Mucosa of rectum (tissue), 2 donors: ENCODE data around the gene SNX32.
A peak's percentile ranks its signal among the peaks of the same experiment; 100 is the strongest.

Experiments used
- H3K27ac ChIP-seq, 2 donors: one replicate each; pipeline ENCODE4 v1.7.0; 2013; ENCODE audit warnings: inconsistent platforms in 2 of 2, low read depth in 2 of 2, low read length in 2 of 2
- H3K27me3 ChIP-seq, 2 donors: one replicate each; pipeline ENCODE4 v1.7.0; 2013; ENCODE audit warnings: low read length in 2 of 2; ENCODE audit not compliant: control insufficient read depth in 2 of 2, insufficient read depth in 2 of 2
- H3K36me3 ChIP-seq, 2 donors: one replicate each; pipeline ENCODE4 v1.7.0; 2013; ENCODE audit warnings: low read length in 2 of 2; ENCODE audit not compliant: control insufficient read depth in 2 of 2, insufficient read depth in 2 of 2
- H3K4me1 ChIP-seq, 2 donors: one replicate each; pipeline ENCODE4 v1.7.0; 2013; ENCODE audit warnings: low read length in 2 of 2, mild to moderate bottlenecking in 1 of 2; ENCODE audit not compliant: control insufficient read depth in 2 of 2, insufficient read depth in 2 of 2
- H3K4me3 ChIP-seq, 2 donors: one replicate each; pipeline ENCODE4 v1.7.0; 2013; ENCODE audit warnings: low read length in 2 of 2
- H3K9ac ChIP-seq, 2 donors: one replicate each; pipeline ENCODE4 v1.7.0; 2013; ENCODE audit warnings: low read length in 2 of 2, low read depth in 1 of 2, mild to moderate bottlenecking in 1 of 2
- H3K9me3 ChIP-seq, 2 donors: one replicate each; pipeline ENCODE4 v1.7.0; 2013; ENCODE audit warnings: low read length in 2 of 2; ENCODE audit not compliant: control insufficient read depth in 2 of 2
- donor health status: healthy.
- donor health status: Normal muscosa, but diverticular disease.

The SNX32 gene

DNA sequence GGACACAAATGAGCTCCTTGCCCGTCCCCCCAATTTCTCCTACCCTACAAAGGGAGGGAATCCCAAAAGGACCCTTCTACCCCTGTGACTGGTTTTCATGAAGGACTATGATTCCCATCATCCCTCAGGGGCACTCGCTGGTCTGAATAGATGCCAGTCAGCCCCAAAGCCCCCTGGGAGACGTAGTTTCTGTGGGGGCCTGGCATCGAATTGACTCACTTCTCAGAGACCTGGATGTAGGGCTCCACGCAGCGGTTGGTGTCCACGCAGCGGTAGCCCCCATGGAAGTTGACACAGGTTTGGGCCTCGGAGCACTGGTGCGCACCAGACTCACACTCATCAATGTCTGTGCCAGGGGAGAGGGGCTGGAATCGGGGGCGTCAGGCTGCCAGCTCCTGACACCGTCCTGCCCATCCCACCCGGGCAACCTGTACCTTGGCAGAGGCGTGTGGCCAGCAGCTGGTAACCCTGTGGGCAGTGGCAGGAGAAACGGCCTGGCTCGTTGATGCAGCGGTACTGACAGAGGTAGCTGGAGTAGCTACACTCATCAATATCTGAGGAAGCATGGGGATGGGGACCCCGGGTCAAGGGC lies 34.4 kb downstream of the SNX32 start:
- H3K9ac ChIP-seq: no peak overlapping the region
- no peak overlapping the region for H3K4me3 ChIP-seq
- no peaks in the 10 kb centered on the region for H3K9me3 ChIP-seq
- H3K27me3 ChIP-seq: no peaks in the 10 kb centered on the region
- H3K27ac ChIP-seq: no peak overlapping the region
- H3K4me1 ChIP-seq: peaks cover 11 to 12% of the 10 kb centered on the region in 2 donors
- H3K36me3 ChIP-seq: peaks cover 28 to 30% of the 10 kb centered on the region in 2 donors

DNA sequence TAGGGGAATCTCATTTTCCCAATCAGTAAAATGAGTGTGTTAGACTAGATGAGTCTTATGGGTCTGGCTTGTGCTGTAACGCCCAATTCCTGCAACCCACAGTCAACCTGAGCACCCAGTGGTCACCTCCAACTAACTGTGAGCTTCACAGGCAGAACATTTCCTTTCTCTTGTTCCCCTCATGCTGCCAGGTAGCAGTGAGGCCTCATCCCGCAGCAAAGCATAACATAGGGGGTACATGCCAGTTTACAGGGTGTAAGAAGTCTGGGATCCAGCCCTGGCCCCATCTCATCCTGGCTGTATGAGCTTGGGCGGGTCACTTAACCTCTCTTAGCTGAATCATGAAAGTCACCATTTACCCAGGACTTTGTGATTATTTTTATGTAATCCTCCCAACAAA lies 35.1 kb downstream of the SNX32 start:
- H3K27ac ChIP-seq: no peak overlapping the region
- H3K4me1 ChIP-seq: peaks cover 13 to 16% of the 10 kb centered on the region in 2 donors
- peaks cover 21 to 23% of the 10 kb centered on the region in 2 donors for H3K36me3 ChIP-seq
- H3K9me3 ChIP-seq: no peaks in the 10 kb centered on the region
- no peak overlapping the region for H3K9ac ChIP-seq
- H3K27me3 ChIP-seq: no peaks in the 10 kb centered on the region
- H3K4me3 ChIP-seq: no peak overlapping the region

DNA sequence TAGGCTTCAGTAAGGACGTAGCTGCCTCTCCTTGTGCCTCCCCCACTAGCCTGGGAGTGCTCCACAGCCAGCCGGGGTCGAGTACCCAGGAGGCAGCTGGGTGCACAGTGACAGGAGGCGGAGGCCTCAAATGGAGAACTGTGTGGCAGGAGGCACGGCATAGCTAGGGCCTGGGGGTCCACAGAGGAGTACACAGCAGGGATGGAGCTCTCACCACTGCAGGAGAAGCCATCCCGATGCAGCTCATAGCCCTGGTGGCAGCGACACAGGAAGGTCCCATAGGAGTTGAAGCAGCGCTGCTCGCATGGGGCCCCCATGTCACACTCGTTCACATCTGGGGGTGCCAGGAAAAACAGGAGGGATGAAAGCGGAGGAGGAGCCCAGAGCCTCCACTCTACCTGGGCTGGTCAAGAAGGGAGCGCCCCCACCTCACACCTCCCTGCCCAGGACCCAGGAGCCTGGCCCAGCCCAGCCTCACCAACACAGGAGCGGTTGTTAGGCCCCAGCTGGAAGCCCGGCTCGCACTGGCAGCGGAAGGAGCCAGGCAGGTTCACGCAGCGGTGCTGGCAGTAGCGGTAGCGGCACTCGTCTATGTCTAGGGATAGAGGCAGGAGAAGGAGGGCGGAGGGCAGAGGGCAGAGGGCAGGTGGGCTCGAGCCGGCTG lies 36.0 kb downstream of the SNX32 start:
- Histone ChIP-seq H3K27me3 (no peaks in the 10 kb centered on the region), H3K36me3 (peaks cover 12 to 14% of the 10 kb centered on the region in 2 donors), H3K9me3 (no peaks in the 10 kb centered on the region), H3K9ac (no peak overlapping the region), H3K4me1 (peaks cover 13 to 16% of the 10 kb centered on the region in 2 donors), H3K27ac (no peak overlapping the region), H3K4me3 (no peak overlapping the region)

DNA sequence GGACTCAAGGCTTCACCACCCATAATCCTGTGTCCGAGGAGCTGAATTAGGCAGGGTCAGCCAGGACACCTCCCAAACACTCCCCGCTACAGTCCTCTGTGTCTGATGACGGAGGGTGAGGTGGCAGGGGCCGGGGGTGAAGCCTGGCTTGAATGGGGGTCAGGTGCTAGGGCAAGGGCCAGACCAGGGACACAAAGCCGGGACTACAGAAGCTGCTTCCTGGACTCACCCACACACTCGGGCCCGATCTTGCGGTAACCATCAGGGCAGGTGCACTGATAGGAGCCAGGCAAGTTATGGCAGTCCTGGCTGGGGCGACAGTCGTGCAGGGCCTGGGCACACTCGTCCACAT lies 36.5 kb downstream of the SNX32 start:
- no peak overlapping the region for H3K27ac ChIP-seq
- no peak overlapping the region for H3K4me3 ChIP-seq

DNA sequence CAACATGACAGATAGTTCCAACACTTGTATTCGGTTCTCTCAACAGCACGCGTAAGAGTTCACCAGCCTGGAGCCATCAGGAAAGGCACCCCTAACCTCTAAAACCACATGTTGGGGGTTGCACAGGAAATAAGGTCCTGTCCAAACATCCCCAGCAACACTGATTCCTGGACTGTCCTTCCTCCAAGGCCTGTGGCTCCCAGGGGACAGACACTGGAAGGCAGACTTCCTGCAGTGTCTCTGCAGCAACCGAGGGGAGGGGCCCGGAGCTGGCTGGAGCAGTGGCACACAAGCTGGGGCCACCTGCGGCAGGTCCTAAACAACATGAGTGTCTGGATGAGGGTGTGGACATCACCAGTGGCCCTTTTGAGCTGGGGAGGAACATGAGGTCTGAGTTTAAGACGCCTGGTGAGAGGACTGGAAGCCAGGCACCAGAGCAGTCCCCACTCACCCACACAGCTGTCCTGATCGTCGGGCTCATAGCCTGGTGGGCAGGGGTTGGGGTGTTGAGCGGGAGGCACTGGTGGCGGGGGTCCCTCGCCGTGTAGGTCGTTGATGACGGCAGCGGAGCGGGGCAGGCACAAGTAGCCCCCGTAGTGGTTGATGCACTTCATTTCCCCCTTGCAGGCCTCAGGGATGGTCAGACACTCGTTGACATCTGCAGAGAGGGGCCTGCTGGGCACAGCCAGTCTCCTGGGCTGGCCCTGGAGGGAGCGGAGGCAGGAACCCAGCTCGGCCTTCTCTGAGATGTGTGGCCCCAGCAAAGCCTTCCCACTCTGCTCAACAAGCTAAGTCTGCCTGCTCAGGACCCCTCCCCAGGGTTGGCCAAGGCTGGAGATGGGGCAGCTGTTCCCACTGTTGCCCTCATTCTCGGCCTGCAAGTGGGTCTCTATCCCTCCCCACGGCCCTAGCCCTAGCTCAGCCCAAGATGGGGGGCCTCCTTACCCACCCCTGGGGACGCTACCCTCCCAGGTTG lies 37.2 kb downstream of the SNX32 start:
- Histone ChIP-seq H3K4me3 (peak overlapping the region in 1 of 2 donors; percentile 56), H3K9me3 (no peaks in the 10 kb centered on the region), H3K9ac (peak overlapping the region in 1 of 2 donors; percentile 32), H3K27ac (peak overlapping the region in 1 of 2 donors; percentile 77), H3K4me1 (peaks cover 13 to 16% of the 10 kb centered on the region in 2 donors), H3K27me3 (no peaks in the 10 kb centered on the region), H3K36me3 (peaks cover under 1 to 5% of the 10 kb centered on the region in 2 donors)

More for the DNA sequence above, 36.5 kb downstream of the SNX32 start:
- H3K27me3 ChIP-seq: no peaks in the 10 kb centered on the region
- peaks cover 7 to 9% of the 10 kb centered on the region in 2 donors for H3K36me3 ChIP-seq
- no peak overlapping the region for H3K9ac ChIP-seq
- no peaks in the 10 kb centered on the region for H3K9me3 ChIP-seq
- peaks cover 13 to 16% of the 10 kb centered on the region in 2 donors for H3K4me1 ChIP-seq

DNA sequence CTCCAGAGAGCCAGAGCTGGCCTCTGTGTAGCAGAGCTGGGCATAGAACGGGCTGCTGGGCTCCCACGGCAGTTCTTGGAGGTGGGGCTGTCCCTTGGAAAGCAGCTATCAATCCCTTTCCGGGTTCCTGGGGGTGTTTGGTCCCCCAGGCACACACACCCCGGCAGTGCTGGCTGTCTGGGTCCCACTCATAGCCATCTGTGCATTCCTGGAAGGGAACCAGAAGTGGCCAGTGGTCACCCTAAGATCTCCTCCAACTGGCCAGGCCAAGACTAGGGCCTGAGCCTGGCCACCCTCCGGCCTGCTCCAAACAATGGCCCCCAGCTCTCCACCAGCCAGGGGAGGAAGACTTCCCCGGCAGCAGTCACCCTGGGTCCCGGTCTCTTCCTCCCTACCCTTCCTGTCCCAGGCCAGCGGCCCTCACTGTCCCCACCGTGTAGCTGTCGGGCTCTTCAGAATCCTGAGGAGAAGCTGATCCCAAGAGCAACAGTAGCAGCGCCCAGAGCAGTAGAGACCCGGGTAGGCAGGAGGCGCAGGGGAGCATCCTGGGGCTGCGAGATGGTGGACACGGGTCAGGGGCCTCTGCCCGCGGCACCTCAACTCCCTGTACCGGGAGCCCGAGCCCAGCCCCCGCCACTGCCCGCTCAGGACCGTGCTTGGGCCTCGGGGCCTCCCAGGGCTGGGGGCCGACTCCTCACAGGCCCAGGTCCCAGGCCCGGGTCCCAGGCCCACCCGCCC lies 38.2 kb downstream of the SNX32 start:
- Histone ChIP-seq H3K36me3 (no peaks in the 10 kb centered on the region), H3K27ac (peak overlapping the region; percentile 48 to 77), H3K9me3 (no peaks in the 10 kb centered on the region), H3K27me3 (no peaks in the 10 kb centered on the region), H3K9ac (peak overlapping the region; percentile 31 to 32), H3K4me1 (peaks cover 13 to 16% of the 10 kb centered on the region in 2 donors), H3K4me3 (peak overlapping the region; percentile 24 to 56)

DNA sequence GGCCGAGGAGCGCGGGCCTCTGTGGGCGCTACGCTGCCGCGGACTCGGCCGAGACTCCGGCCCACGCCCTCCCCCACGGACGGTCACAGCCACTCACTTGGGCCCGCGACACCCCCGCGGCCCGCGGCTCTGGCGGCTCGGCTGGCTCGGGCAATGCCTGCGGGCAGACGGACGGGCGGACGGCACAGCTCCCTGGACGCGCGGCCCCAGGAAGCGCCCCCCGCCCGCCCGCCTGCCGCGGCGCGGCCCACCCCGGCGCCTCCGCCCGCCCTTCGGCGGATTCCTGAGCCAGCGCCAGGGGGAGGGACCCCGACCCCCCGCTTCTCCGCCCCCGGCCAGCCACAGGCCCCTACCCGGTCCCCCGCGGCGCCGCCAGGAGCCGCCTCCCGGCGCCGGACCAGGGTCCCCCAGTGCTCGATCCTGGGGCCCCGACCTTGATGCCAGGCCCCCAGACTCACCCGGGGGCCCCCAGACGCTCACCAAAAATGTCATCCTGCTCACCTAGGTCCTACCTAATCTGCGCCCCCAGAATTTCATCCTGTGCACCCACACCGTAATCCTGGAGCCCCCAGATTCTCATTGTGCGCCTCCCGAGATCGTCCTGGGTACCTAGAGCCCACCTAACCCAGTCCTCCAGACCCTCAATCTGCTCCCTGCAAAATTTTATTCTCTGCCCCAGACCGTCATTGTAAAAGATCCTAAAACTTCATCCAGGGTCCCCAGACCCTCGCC lies 39.0 kb downstream of the SNX32 start, which contains the start of gene EFEMP2:
Gene EFEMP2, minus strand, starts transcription at position 215 of the 732 bp plus-strand sequence. CDS start 446 bp downstream, outside the sequence.
- Histone ChIP-seq H3K9me3 (no peaks in the 10 kb centered on the region), H3K4me3 (peak within 1 kb of the TSS; percentile 64 to 75), H3K9ac (peak within 1 kb of the TSS; percentile 79 to 82), H3K4me1 (peaks cover 13 to 16% of the 10 kb centered on the region in 2 donors), H3K36me3 (no peaks in the 10 kb centered on the region), H3K27me3 (no peaks in the 10 kb centered on the region), H3K27ac (peak within 1 kb of the TSS; percentile 48 to 77)

DNA sequence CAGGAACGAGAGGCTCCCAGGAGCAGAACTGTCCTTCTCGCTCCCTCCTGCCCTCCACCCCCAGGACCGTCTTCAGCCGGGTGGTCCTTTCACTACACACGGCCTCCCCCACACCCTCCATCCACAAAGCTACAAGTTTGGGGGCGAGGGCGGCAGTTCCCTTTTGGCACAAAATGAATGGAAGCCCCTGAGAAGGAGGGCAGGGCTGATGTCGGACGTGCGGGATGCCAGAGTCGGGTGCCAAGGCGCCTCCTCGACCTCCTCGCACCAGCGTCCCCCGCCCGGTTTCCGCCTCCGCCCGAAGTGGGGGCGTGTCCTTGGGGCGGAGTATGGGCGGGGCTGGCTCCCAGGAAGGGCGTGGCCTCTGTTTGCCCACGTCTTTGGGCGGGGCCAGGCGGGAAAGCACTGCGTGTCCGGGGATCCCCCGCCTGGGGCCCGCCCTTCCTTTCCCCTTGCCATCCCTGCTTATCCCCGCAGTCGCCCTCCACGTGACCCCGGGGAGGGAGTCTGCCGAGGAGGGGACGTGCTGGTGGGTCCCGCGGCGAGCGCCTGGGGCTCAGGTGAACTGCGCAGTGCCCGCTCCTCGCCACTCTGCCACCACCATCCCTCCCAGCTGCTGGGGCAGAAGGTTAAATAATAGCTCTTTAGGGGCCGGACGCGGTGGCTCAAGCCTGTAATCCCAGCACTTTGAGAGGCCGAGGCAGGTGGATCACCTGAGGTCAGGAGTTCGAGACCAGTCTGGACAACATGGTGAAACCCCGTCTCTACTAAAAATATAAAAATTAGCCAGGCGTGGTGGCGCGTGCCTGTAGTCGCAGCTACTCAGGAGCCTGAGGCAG lies 39.8 kb downstream of the SNX32 start:
- Histone ChIP-seq H3K36me3 (no peaks in the 10 kb centered on the region), H3K27me3 (no peaks in the 10 kb centered on the region), H3K4me3 (peak overlapping the region; percentile 64 to 75), H3K9ac (peak overlapping the region; percentile 79 to 82), H3K4me1 (peaks cover 13 to 16% of the 10 kb centered on the region in 2 donors), H3K27ac (peak overlapping the region; percentile 48 to 77), H3K9me3 (no peaks in the 10 kb centered on the region)
